Activated CD4-positive, alpha-beta T cell treated with anti-CD3 and anti-CD28 coated beads, Interleukin-2, amount 50 U/mL, for 24 hours (primary cell): ENCODE data around the gene PTPRD.
"Not testable (repeated sequence)": the region's sequence is repeated elsewhere in the genome, so short reads cannot be mapped to it uniquely, and the experiment has no call there.

Experiments
- DNase-seq, 2 donors: peaks; one replicate each; pipeline ENCODE4 v3.0.0-alpha.2; 2020; ENCODE audit warnings: low read depth in 1 of 2, low spot score in 1 of 2

The PTPRD gene

GRCh38 chr9:8920478-8921183, 1692.2 kb downstream of the PTPRD start:
- not testable (repeated sequence) for DNase-seq

- DNase-seq: no peak
Measured at GRCh38 chr9:8917956-8918739, 1694.7 kb downstream of the PTPRD start.

GRCh38 chr9:8916771-8917170, 1696.0 kb downstream of the PTPRD start:
- no peak for DNase-seq

GRCh38 chr9:8907868-8908267, 1704.9 kb downstream of the PTPRD start:
- no peak for DNase-seq

GRCh38 chr9:8905731-8906130, 1707.1 kb downstream of the PTPRD start:
- no peak for DNase-seq

DNA sequence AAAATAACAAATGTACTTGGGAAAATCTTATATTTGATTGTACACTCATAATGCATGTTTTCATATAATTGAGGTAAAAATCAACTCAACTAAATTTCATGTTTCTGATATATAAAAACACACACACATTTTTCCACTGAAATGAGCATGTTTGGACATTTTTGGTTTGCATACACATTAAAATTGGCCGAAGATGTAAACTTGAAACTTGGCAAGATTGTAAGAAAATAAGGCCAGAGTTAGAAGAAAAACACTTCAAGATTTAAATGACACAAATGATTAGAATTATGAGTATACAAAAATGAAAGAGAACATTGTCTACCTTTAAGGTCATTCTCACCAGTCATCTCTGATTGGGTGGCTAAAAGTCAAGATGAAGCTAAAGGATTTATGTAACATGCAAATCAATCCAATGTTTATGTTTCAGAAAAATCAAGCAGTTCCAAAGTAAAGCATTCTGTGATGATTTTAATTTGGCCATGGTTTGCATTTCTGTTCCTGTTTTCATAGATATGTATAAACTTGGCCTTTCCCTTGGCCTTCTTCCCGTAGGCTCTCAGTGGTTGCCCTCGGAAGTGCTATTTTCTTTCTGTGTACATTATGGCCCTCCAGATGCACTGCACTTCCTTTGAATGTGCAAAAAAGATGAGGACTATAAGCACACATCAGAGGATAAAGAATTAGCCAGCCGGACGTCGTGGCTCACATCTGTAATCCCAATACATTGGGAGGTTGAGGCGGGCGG, 1707.9 kb downstream of the PTPRD start:
- DNase-seq: no peak

GRCh38 chr9:8903077-8903476, 1709.7 kb downstream of the PTPRD start:
- DNase-seq: no peak

GRCh38 chr9:8901146-8901545, 1711.7 kb downstream of the PTPRD start:
- no peak for DNase-seq

DNA sequence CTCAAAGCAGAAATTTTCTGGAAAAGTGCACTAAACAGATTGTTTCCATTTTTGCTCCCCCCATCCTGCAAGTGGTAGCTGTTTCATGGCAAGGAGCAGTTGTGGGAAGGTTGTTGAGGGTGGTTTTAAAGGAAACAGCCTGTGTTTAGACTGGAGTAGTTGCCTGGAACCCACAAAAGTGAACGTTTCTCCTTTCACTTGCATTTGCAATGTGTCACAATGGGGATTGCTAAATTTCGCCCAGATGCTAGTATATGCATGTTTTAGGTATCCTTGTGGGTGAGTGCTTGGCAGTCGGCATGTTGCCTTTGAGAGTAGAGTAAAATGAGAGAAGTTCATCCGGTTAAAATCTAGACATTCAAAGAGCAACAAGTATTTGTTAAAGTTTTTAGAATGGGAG, 1713.3 kb downstream of the PTPRD start:
- no peak for DNase-seq

- DNase-seq: no peak
Measured at GRCh38 chr9:8895861-8896224, 1717.0 kb downstream of the PTPRD start.

DNA sequence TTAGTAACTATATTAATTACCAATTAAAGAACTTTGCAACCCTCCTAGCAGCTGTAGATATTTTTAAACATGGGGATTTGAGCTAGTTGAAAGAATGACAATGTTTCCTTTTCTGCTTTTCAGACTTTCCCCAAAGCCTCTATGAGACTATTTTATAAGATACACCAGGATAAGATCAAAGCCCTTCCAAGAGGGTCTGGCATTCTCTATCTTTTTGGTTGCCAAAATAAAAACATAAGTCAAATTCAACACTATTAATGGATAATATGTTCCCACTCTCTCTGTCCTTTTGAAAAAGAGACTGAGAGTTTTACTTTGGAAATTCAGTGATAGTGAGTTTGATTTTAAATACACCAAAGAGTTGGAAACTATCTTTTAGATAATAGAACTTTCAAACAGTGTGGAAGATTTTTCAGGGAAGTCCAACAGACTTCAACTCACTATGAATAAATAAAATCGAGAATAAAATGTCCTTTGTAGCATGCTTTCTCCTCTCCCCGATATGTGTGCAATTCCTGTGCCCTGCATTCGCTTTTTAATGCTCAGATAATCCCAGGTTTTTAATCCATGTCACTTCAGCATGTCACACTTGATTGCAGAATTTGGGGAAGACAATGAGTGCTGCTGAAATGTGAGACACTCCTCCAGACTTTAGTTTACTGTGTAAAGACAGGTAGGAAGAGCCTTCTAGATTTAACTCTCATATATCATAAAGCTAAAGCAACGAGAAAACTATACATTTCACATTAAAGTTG, 1717.5 kb downstream of the PTPRD start:
- DNase-seq: no peak

- DNase-seq: no peak
Measured at GRCh38 chr9:8890695-8891094, 1722.1 kb downstream of the PTPRD start.

GRCh38 chr9:8889100-8889499, 1723.7 kb downstream of the PTPRD start:
- DNase-seq: no peak

DNA sequence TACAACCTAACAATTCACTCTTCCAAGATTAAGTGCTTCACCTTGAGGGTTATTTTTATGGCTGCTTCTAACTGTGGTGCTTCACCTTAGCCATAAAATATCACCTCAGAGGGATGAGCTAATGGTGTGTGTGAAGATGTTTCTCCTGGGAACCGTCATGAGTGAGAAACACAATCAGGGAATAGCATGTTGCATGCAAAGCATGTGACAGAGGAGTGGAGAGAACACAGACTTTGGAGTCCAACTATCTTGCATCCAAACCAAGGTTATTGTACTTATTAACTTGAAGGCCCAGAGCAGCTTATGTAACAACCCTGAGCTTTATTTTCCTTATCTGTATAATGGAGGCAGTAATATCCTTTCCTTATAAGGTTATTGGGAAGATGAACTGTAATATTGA, 1724.2 kb downstream of the PTPRD start:
- DNase-seq: no peak

- no peak for DNase-seq
Measured at GRCh38 chr9:8887369-8887768, 1725.4 kb downstream of the PTPRD start.

DNA sequence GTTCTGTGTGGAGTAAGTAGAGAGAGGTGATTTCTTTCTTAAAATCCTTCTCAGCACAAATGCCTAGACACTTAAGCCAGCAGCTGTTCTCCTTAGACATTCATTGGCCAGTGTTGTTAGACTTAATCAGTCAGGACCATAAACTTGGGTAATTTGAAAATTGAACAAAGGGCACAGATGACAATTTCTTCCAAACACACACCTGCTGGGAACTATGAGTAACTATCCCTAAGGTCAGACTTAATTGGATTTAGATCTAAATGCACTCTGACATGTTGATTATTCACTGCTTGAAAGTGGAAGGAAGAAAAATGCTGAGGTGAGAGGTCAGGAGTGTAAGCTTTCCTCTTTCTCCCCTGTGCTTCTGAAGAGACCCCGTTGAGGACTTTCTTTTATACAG, 1729.5 kb downstream of the PTPRD start:
- DNase-seq: no peak

GRCh38 chr9:8880060-8880459, 1732.7 kb downstream of the PTPRD start:
- DNase-seq: no peak

DNA sequence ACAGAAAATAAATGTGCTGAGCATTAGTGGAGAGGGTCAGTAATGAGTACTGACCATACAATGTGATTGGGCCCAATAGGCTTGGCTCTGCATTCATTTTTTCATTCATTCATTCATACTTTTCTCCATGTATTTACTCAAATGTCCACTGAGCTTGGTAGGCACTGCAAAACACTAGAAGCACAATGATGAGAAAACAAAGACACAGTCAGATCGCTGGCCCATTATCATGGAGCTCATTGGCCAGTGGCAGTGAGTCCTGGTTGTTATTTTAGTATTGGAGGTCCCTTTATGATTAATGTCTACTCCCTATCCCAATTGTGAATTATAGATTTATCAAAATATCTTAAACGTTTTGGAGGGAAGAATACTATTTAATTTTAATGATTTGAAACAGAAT, 1733.5 kb downstream of the PTPRD start:
- no peak for DNase-seq

- DNase-seq: no peak
Measured at GRCh38 chr9:8877753-8878494, 1734.9 kb downstream of the PTPRD start.

GRCh38 chr9:8876303-8876702, 1736.5 kb downstream of the PTPRD start:
- no peak for DNase-seq

GRCh38 chr9:8874482-8874881, 1738.3 kb downstream of the PTPRD start:
- DNase-seq: no peak
